ENCODE results near the gene PLPPR5. TPM values are rescaled to one million over a fixed set of nuclear protein-coding genes. Genes with fewer than 3 reads are reported as not detected.
"Not testable (repeated sequence)": the region's sequence is repeated elsewhere in the genome, so short reads cannot be mapped to it uniquely, and the experiment has no call there.

Gene PLPPR5
- polyA plus RNA-seq, 4 donors: 1.0 to 2.0 (median 1.5) TPM

DNA sequence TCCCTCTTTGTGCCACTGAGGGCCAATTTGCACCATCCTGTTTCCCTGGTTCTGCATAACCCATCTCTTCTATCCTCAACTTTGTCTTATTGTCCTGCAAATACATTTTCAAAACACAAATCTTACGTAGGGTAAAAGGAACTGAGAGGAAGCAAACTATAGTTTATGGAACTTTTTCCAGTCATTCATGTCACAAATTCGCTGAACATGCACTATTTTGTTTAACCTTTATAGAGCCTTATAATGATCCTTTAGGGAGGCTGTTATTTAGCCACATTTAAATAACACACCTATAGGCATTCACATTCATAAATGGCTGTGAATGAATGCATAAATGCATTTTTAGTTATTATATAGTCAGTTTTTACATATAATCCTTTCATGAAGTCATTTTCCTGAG lies 85.0 kb downstream of the PLPPR5 start:
- DNase-seq (ENCODE audit: low read depth in 4 of 4, low spot score in 2 of 4): no peak

DNA sequence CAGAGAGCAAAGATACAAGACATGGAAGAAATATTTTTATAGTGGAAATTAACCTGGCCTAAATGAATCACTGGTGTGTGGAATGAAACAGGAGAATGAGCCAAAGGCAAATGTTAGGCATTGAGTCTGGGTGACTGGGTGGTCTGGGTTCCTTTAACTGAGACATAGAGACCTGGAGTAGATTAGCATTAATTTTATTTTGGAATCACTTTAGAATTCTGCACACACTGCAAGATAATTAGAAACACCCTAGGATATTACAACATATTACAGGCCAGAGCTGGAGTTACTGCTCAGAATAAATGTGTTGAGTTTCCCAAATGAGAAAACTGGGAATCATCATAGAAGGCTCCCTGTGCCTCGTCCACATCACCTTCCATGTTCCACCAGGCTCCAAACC lies 85.5 kb downstream of the PLPPR5 start:
- DNase-seq (ENCODE audit: low read depth in 4 of 4, low spot score in 2 of 4): no peak

DNA sequence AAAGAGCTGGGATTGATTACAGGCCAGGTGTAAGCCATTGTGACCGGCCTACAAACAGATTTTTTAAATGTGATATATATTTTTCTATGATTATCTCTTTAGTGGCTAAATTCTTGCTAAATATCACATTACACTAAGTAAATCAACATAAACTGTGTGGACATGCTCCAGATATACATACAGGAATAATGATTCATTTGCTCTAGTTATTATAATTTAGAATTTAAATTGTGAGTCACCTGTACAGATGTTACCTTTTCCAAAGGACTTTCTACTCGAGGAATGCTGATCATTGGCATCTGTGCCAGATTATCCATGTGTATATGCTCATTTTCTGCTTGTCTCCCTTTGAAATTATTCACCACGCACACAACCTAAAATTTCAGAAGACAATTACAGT lies 90.1 kb downstream of the PLPPR5 start:
- DNase-seq (ENCODE audit: low read depth in 4 of 4, low spot score in 2 of 4): no peak

DNA sequence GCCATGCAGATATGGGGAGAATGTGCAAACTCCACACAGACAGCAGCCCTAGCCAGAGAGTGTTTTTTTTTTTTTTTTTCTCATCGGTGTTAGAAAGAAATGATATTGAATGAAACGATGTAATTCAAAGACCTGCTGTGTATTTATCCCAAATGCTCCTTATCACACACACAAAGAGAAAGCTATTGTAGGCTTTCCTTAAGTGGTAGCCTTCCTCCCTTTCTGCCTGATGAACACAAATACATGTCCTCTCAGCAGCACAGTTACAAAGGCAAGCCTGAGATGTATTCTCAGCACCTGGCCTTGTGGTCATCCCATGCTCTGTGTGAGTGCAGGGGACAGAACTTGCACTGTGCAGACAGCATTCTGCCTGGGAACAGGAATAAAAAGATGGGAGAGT lies 93.8 kb downstream of the PLPPR5 start:
- no peak for DNase-seq (ENCODE audit: low read depth in 4 of 4, low spot score in 2 of 4)

DNA sequence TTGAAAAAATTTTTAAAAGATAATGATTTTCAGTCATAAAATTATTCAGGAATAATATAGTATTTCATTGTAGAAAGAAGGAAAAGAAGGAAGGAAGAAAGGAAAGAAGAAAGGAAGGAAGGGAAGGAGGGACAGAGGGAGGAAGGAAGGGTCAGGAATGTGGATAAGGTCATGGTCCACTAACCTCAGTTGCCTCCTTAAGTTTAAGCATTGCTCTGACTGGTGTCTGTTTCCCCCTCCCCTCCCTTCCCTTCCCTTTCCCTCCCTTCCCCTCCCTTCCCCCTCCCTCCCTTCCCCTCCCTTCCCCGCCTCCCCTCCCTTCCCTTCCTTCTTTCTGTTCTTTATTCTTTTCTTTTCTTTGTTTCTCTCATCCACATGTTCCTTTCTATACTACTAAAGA lies 95.7 kb downstream of the PLPPR5 start:
- DNase-seq (ENCODE audit: low read depth in 4 of 4, low spot score in 2 of 4): no peak

DNA sequence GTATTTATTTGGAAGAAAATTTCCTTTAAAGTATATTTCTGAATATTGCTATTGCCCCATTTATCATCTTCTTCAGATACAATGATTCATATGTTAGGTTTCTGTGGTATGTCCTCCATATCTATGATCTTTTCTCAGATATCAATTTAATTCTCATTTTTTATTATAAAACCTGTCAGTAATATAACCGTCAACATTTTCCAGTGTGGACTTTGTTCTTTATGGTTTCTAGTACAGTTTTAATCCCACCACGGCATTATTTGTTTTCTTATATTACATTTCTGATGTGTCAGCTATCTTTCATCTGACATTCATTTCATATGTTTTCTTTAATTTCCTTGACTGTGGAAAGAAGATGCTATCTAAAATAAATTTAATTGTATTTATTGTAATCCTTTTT lies 97.9 kb downstream of the PLPPR5 start:
- DNase-seq (ENCODE audit: low read depth in 4 of 4, low spot score in 2 of 4): no peak

DNA sequence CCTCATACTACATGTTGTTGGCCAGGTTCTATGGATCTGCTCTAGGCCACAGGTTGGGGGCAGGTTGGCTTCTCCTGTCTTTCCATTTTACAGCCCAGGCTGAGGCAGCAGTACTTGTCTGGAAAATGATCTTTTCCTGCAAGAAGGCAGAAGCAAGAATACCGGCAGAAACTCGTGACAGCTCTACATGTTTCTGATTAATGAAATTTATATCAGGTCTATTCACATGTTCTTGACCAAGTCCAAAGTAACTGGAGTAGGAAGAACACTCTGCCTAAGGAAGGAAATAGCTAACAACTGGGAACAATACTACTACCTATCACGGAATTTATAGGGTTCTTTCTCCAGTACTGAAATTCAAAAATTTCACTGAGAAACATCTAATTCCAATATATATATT lies 98.3 kb downstream of the PLPPR5 start:
- DNase-seq (ENCODE audit: low read depth in 4 of 4, low spot score in 2 of 4): no peak

DNA sequence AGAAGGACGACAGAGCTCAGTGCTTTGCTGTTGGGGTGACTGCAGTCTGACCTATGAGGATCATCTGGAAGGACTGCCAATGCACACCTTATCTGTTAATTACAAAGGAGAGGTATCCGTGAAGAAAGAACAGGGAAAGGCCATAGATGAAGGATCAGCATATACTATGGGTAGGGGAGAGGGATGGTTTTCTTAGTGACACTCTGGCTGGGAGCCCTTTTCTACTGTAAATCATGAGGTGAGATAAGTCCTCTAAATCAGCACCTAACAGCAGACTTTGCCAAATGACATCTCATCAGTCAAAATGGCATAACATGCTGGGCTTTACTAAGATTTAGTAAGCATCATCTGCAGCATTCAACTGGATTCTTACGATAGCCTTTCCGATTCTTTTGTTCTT lies 100.0 kb downstream of the PLPPR5 start:
- no peak for DNase-seq (ENCODE audit: low read depth in 4 of 4, low spot score in 2 of 4)

DNA sequence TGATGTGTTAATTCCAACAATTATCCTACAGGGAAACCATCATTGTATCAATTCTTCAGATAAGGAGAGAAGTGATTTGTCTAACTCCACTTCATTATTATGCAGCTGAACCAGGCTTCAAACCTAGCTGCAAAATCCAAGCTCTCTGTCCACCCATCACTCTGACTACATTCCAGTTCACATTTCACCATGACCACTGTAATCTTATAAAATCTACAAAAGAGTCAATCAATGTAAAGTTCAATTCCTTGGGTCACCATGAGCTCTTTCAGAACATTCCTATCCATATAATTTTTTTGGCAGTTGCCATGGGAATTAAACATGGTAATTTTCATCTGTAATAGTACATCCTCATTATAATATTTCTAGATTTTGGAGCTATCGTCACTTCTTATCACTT lies 100.9 kb downstream of the PLPPR5 start:
- no peak for DNase-seq (ENCODE audit: low read depth in 4 of 4, low spot score in 2 of 4)

DNA sequence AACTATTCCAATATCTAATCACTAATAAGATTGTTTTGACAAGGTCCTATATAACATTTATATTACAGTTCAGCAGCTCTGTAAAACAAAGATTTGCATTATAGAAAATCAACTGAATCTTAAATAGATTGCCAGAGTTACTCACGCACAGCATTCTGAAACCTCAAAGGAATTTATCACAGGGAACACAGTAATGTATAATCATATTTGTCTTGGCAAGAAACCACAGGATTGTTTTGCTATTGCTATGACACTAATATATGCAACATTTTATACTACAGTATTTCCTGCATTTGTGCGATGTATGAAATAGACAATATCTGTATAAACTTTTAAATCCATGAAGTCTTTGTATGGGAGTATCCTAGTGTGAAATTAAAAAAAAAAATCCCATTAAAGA lies 101.4 kb downstream of the PLPPR5 start:
- DNase-seq (ENCODE audit: low read depth in 4 of 4, low spot score in 2 of 4): no peak

DNA sequence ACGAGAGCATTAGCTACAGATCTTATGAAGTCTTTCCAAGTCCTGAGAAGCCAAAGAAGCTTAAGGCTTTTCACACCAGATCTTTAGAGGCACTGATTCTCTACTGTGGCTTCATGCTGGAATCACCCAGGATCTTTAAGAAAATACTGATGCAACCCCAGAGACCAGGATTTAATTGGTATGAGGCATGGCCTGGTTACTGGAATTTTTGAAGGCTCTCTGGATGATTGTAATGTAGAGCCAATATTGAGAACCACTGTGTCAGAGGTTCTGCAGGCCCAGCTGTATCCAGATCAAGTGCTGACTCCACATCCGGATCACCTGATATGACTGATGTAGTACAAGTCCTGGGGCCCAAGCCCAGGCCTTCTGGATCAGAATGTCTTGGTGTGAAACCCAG lies 105.7 kb downstream of the PLPPR5 start:
- no peak for DNase-seq (ENCODE audit: low read depth in 4 of 4, low spot score in 2 of 4)

DNA sequence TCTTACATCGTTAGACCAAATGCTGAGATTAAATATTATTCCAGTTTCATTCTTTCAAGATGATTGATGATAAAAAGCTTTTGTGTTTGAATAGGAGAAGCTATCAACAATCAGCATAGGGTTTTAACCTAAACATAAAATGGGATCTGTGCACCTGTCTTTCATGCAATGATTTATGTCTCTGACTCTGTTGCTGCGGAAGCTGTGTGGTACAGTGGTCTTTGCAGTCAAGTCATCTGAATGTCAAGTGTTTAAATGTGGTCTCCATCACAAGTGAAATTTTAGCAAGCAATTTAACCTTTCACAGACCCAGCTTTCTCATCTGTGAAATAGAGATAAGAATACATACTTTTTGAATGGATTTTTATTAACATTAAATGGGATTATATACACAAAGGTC lies 107.2 kb downstream of the PLPPR5 start:
- no peak for DNase-seq (ENCODE audit: low read depth in 4 of 4, low spot score in 2 of 4)

DNA sequence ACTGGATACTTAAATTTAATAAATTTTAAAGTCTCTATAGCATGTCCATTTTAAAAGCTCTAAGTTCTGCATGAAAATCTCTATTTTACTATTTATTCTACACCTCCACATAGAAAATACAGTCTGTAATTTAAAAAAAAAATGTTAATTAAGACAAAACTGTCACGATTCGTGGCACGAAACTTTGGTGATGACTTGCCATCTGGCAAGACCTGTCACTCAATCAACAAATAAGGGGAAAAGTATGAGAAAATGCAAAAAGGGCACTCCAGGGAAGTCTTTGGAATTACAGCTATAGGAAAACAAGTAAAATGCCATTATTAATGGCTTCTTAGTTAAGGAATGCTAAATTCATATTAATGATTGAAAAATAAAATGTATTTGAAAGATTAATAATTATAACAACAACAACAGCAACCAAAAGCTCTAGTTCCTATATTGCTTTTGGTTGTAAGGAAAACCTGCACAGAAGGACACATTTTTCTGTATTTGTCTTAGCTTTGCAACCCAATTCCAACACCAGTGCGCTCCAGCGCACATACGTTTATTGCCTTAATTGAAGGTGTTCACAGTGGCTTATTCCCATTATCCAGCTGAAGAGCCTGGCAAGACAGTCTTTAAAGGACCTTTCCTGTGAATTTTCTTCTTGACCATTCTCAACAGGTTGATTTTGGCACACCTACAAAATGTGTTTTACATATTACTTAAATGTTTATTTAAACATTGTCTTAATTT lies 107.8 kb downstream of the PLPPR5 start:
- DNase-seq (ENCODE audit: low read depth in 4 of 4, low spot score in 2 of 4): peak in 2 of 4 donors; percentile 16 to 19

DNA sequence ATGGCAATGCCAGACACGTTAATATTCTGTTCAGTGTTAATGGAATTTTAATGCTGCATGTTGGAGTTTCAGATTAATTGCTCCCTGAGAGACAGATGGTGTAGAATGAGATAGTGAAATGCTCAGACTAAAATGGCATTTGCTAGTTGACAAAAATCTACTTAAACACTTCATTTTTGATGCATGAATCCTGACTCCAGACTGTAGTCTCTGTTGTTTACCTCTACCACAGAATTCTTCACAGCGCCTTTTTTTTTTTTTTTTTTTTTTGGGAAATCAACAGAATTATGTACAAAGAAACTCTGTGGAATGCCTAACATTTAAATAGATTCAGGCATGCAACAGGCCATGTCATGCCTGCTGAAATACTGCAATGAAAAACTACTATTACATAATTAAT lies 111.3 kb downstream of the PLPPR5 start:
- DNase-seq (ENCODE audit: low read depth in 4 of 4, low spot score in 2 of 4): no peak

DNA sequence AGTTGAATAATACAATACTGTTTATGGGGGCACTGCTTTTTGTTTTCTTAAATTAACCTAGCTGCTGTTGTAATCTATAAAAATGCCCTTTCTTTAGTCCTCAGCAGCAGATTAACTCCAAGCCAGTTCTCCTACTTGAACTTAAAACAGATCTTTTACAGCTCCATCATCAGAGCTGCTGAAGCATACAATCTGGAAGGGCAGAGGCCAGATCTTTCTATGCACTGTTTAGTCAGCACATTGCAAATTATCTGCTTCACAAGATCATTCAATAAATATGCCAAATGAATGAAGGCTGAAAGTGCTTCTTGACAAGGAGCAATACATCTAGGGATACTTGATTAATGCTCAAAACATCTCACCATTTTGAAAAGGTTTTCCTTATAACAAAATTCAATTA lies 115.8 kb downstream of the PLPPR5 start:
- no peak for DNase-seq (ENCODE audit: low read depth in 4 of 4, low spot score in 2 of 4)

DNA sequence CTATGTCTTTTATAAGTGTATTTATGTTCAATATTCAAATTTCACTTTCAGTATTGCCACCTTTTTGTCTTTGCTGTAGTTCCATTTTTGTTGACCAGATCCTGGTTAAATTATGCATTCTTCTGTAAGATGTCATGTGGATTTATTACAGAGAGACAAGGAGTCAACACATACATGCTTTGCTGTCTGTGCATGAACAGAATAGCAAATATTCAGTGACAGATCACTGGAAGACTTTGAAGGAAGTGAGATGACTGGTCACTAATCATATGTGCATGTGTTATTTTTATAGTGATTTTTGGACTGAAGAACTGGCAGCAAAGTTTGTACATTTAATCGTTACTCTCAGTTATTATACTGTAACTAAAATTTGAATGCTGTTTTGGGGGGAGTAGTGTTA lies 117.2 kb downstream of the PLPPR5 start:
- no peak for DNase-seq (ENCODE audit: low read depth in 4 of 4, low spot score in 2 of 4)

DNA sequence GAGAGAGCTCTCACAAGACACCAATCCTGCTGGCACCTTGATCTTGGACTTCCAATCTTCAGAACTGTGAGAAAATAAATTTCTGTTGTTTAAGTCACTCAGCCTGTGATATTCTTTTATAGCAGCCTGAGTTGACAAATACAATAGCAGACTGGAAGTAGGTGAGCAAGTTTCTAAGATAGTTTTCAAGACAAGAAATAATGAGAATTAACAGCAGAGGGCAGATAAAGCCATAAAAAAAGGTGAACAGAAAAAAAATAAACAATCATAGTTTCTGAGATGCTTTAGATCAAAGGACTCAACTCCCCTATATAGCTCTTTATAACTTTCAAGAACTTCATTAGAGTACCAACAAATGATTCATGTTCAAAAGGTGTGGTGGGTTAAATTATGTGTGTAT lies 119.8 kb downstream of the PLPPR5 start:
- no peak for DNase-seq (ENCODE audit: low read depth in 4 of 4, low spot score in 2 of 4)

DNA sequence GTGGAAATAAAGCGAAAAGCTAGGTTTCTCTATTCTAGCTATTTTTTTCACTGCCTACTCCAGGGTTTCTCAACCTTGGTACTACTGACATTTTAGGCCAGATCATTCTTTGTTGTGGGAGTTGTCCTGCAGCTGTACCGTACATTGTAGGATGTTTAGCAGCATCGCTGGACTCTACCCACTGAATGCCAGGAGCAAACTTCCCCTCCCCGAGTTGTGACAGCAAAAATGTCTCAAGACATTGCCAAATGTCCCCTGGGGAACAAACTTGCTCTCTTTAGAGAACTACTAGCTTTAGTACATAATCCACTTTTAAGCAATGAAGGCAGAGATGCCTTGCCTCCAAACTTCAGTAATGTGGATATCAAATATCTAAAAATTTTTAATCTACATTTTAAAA lies 122.8 kb downstream of the PLPPR5 start:
- no peak for DNase-seq (ENCODE audit: low read depth in 4 of 4, low spot score in 2 of 4)

DNA sequence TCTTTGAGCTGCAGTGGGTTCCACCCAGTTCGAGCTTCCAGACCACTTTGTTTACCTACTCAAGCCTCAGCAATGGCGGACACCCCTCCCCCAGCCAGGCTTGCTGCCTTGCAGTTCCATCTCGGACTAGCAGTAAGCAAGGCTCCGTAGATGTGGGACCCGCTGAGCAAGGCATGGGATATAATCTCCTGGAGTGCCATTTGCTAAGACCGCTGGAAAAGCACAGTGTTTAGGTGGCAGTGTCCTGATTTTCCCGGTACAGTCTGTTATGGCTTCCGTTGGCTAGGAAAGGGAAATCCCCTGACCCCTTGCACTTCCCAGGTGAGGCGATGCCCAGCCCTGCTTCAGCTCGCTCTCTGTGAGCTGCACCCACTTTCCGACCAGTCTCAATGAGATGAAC lies 123.4 kb downstream of the PLPPR5 start:
- DNase-seq (ENCODE audit: low read depth in 4 of 4, low spot score in 2 of 4): not testable (repeated sequence)

DNA sequence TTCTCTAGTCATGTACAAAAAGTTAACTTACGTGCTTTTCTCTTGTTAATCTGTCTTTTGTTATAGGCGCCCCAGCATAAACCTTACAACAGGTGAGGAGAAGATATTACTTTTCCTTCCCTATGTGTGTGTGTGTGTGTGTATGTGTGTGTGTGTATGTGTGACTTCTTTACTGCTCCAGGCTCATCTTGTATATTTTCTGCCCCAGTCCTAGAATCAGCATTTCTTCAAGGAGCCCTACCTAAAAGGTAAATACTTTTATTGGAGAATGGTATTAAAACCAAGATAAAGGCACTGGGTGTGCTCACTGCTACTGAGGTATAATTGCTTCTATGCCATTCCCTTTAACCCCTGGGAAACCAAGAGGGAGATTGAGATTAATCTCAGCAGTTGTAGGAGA lies 129.8 kb downstream of the PLPPR5 start:
- no peak for DNase-seq (ENCODE audit: low read depth in 4 of 4, low spot score in 2 of 4)

DNA sequence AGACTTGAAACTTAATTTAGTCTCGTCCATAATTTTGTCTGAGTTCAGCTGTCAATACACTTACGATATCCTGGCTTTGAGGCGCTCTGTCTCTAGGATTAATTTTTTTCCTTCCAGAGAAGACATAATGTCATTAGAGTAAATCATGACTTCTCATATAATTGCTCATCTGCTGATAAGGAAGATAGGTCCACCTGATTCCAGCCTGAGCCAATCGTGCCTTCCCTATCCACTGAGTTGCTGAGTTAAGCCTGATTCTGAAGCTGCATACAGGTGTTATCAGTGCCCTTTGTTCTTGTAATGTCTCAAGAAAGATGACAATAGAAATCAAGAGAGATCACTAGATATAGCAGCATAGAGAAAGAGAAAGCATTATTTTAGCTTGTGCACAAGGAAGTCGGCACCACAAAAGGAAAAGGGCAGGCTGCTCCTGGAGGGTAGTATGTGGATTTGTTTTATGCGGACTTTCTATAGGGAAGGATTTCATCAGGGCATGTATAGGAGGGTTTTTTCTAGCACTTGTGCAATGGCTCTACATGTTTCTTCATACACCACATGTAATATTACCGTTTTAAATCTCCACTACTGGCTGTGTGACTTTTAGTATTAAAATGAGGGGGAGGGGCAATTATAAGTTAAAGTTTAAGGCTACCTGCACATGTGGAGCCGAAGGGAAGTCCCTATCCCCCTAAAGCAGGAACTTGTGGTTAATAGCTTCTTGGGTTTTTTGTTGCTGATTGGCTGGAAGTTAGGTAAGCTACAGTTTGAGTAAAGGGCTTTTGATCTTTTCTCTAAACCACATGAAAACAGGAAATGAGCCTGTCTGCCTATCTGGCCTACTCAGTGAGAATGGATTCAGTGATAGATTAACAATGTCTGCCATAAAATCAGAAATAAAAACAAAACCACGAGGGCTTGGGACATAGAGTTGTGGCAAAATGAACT lies 133.4 kb downstream of the PLPPR5 start:
- DNase-seq (ENCODE audit: low read depth in 4 of 4, low spot score in 2 of 4): no peak

DNA sequence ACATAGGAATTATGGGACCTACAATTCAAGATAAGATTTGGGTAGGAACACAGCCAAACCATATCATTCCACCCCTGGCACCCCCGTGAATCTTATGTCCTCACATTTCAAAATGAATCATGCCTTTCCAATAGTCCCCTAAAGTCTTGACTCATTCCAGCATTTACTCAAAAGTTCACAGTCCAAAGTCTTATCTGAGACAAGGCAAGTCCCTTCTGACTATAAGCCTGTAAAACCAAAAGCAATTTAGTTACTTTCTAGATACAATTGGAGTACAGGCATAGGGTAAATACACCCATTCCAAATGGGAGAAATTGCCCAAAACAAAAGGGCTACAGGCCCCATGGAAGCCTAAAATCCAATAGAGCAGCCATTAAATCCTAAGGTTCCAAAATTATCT lies 138.9 kb downstream of the PLPPR5 start:
- no peak for DNase-seq (ENCODE audit: low read depth in 4 of 4, low spot score in 2 of 4)

Data from left renal cortex interstitium (tissue), 4 donors.